ENCODE data around the gene FBXO31.

Gene FBXO31

DNA sequence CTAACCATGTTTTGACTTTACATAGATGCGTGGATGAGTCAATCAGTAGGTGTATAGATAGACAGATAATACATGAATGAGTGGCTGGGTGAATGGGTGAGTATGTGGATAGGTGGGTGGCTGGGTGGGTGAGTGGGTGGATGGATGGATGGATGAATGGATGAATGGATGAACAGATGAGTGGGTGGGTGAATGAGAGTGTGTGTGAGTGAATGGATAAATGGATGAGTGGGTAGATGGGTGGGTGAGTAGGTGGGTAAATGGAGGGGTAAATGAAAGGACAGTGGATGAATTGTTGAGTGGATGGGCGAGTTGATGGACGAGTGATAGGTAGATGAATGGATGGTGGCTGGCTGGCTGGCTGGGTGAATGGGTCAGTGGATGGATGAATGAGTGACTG lies 89.6 kb downstream of the FBXO31 start:
- in situ Hi-C loops (cut with HindIII; ENCODE audit: low sequenced_read_pairs), result no loop called here

DNA sequence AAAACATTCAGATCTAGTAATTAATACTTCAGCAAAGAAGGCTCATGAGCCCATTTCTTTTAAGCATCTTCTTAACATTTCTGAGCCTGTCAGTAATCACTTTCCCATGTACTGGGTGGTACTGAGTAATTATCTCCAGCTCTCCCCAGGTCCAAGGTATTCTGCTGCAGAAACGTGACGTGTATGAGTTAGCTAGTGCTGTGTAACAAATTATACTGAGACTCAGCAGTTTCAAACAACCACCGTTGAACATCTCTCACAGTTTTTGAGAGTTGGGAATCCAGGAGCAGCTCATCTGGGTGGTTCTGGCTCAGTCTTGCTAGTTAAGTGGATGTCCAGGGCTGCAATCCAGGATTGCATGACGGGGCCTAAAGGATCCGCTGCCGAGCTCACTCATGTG lies 91.6 kb downstream of the FBXO31 start:
- in situ Hi-C loops (cut with HindIII; ENCODE audit: low sequenced_read_pairs), result no loop called here

- in situ Hi-C loops (cut with HindIII; ENCODE audit: low sequenced_read_pairs), result no loop called here
Measured at GRCh38 chr16:87288753-87289362, 94.7 kb downstream of the FBXO31 start.

DNA sequence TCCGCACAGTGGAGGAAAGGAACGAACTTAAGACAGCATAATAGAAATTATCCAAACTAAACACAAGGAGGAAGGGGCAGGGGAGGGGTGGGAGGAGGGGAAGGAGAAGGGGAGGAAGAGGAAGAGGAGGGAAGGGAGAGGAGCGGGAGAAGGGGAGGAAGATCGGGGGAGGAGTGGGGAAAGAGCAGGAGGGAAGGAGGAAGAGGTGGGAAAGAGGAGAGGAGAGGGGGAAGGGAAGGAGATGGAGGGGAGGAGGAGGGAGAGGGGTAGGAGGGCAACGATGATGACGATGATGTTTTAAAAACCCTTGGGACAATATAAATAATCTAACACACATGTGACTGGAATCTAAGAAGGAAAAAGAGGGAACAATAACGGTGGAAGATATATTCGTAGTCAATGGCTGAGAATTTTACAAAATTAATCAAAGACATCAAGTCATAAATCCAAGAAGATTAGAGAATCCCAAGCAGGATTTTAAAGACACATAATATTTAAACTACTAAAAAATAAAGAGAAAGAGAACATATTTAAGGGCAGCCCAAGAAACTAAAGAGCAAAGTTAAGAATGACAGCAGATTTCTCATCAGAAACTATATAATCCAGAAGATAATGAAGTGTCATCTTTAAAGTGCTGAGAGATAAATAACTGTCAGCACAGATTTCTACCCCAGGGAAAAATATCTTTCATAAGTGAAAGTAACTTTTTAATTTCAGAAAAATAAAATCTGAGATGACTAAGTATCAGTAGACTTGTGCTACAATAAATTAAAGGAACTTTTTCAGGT lies 96.5 kb downstream of the FBXO31 start:
- in situ Hi-C loops (cut with HindIII; ENCODE audit: low sequenced_read_pairs), result no loop called here

- in situ Hi-C loops (cut with HindIII; ENCODE audit: low sequenced_read_pairs), result no loop called here
Measured at GRCh38 chr16:87284183-87284582, 99.4 kb downstream of the FBXO31 start.

GRCh38 chr16:87279094-87279658 lies 104.4 kb downstream of the FBXO31 start:
- in situ Hi-C loops (cut with HindIII; ENCODE audit: low sequenced_read_pairs), result no loop called here

DNA sequence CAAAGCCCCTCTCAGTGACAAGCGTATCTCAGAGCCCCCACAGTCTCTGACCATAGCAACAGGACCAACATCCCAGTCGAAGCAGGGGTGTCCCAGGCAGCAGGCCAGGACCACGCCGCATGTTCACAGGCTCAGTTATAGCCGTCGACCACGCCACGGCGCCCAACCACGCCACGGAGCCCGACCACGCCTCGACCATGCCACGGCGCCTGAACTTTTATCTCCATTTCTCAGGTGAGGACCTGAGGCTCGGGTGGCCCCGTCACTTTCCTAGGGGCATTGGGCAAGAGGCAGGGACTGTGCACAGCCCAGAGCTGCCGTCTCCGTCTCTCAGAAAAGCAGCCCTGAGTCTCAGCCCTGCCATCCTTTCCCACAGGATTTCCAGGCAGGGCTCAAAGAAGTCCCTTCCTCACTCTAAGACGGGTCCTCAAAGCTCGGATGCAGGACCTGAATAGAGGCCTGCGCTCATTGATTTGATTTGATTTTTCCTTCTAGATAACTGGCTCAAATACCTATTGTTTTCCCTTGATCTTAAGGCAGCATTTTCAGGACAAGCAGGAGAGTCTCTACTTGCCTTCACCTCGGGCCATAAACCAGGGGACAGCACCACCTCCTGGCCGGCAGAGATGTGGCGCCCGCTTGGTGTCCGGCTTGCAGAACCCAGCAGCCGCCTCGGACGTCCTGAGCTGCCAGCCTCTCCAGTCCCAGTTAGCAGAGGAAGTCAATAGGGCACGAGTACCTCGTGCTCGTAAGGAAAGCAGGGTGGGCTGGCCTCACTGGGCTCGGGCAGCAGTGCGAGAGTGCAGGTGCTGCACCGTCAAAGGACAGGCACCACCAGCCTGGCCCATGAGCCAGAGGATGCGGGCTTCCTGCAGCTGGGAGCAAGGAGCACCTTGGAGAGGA lies 105.1 kb downstream of the FBXO31 start:
- in situ Hi-C loops (cut with HindIII; ENCODE audit: low sequenced_read_pairs), result no loop called here

Data from DLD1 (cell line).